IMR-90 (cell line): Measurements from ENCODE around the gene PRAC1.

ENCODE experiments used
- CTCF ChIP-seq: conservative IDR thresholded peaks from 2 replicates; pipeline ENCODE4 v1.5.1; 2012; ENCODE audit warnings: mild to moderate bottlenecking, low read depth, low read length, improper control_type of control experiment
- USF2 ChIP-seq: fragments of 150-350 bp; IDR thresholded peaks from 2 replicates; pipeline ENCODE4 v1.6.1; 2017; ENCODE audit warnings: mild to moderate bottlenecking, antibody characterized with exemption, low read length, low read depth

- TF ChIP-seq CTCF (no peak), USF2 (no peak)
Observed at GRCh38 chr17:48717367-48718226, 4.7 kb downstream of the PRAC1 start.
